CD4-positive, alpha-beta T cell (primary cell): ENCODE results near the gene VRK1. TPM values are rescaled to one million over a fixed set of nuclear protein-coding genes. Genes with fewer than 3 reads are reported as not detected.

Source experiments
- ATAC-seq: fragments of 200-7000 bp; cut with Tn5 transposase; one replicate; pipeline ENCODE4 v1.10.0; 2022; ENCODE audit warnings: mild to moderate bottlenecking; ENCODE audit not compliant: poor library complexity
- CTCF ChIA-PET: fragments of 350-600 bp; sonication (Branson Sonifier 250); formaldehyde crosslinking; loops from one replicate; lab custom pipeline; 2021; ENCODE audit warnings: antibody characterized with exemption, inconsistent platforms; lab: Charles Lee
- POLR2A ChIA-PET: fragments of 350-600 bp; sonication (Branson Sonifier 250); formaldehyde crosslinking; loops from one replicate; lab custom pipeline; 2021; ENCODE audit warnings: antibody characterized with exemption, inconsistent platforms; lab: Charles Lee
- DNase-seq, 14 experiments: peaks; one replicate each; pipeline ENCODE4 v3.0.0-alpha.2; 2013 to 2020; ENCODE audit warnings: mixed read lengths in 2 of 14
- H3K27ac ChIP-seq, 2 donors: one replicate each; pipeline versions ENCODE4 v1.5.1 to v1.7.0; 2013; ENCODE audit warnings: low read length in 2 of 2, low read depth in 1 of 2, mild to moderate bottlenecking in 1 of 2
- H3K27me3 ChIP-seq, 2 experiments: 1 replicate in 1 of 2; 2 replicates in 1 of 2; pipeline versions ENCODE4 v1.6.1 to v1.7.0; 2013; ENCODE audit warnings: low read length in 2 of 2, control low read depth in 1 of 2, mild to moderate bottlenecking in 1 of 2, moderate library complexity in 1 of 2; ENCODE audit not compliant: insufficient read depth in 2 of 2, control insufficient read depth in 1 of 2
- H3K36me3 ChIP-seq: one replicate; pipeline ENCODE4 v1.6.1; 2013; ENCODE audit warnings: low read length, control low read depth; ENCODE audit not compliant: insufficient read depth
- H3K4me1 ChIP-seq: one replicate; pipeline ENCODE4 v1.6.1; 2013; ENCODE audit warnings: low read length, control low read depth; ENCODE audit not compliant: insufficient read depth
- H3K4me3 ChIP-seq: one replicate; pipeline ENCODE4 v1.5.1; 2013; ENCODE audit warnings: mild to moderate bottlenecking, low read length, moderate library complexity
- H3K9me3 ChIP-seq, 2 experiments: 1 replicate in 1 of 2; 2 replicates in 1 of 2; pipeline versions ENCODE4 v1.6.1 to v1.7.0; 2013; ENCODE audit warnings: low read length in 2 of 2, mild to moderate bottlenecking in 2 of 2, control low read depth in 1 of 2, moderate library complexity in 1 of 2; ENCODE audit not compliant: control insufficient read depth in 1 of 2, insufficient read depth in 1 of 2
- H3K27ac Mint-ChIP-seq: one replicate; pipeline ENCODE4 v1.8.0; 2020; ENCODE audit warnings: mixed read lengths
- H3K27me3 Mint-ChIP-seq: one replicate; pipeline ENCODE4 v1.8.0; 2021; ENCODE audit warnings: mixed read lengths
- H3K36me3 Mint-ChIP-seq: one replicate; pipeline ENCODE4 v1.8.0; 2021; ENCODE audit warnings: low read depth, mixed read lengths
- H3K4me1 Mint-ChIP-seq: one replicate; pipeline ENCODE4 v1.8.0; 2021; ENCODE audit warnings: low read depth, mixed read lengths
- H3K4me3 Mint-ChIP-seq: one replicate; pipeline ENCODE4 v1.8.0; 2020; ENCODE audit warnings: mild to moderate bottlenecking, mixed read lengths
- H3K9me3 Mint-ChIP-seq: one replicate; pipeline ENCODE4 v1.8.0; 2020; ENCODE audit warnings: mixed read lengths
- CTCF ChIP-seq: fragments of 200-600 bp; IDR thresholded peaks from one replicate; pipeline ENCODE4 v1.8.0; 2022; ENCODE audit warnings: antibody characterized with exemption, mild to moderate bottlenecking
- intact Hi-C, 2 experiments: fragments of 100-400 bp; cut with DNase I in 1 of 2; cut with micrococcal nuclease in 1 of 2; formaldehyde crosslinking; loops; one replicate each; pipeline versions ENCODE4 v1.15.1 to v1.9.0; 2023 to 2025; cut with DNase I, micrococcal nuclease
- total RNA-seq, 174 experiments: library from RNA in 2 of 174; stranded (reverse) in 2 of 174; gene quantifications; one replicate each; pipeline ENCODE4 v1.2.3 and lab custom pipeline; 2021 to 2026

The VRK1 gene
- total RNA-seq, 2 experiments from 2014 or later: 36.7 to 41.0 TPM

DNA sequence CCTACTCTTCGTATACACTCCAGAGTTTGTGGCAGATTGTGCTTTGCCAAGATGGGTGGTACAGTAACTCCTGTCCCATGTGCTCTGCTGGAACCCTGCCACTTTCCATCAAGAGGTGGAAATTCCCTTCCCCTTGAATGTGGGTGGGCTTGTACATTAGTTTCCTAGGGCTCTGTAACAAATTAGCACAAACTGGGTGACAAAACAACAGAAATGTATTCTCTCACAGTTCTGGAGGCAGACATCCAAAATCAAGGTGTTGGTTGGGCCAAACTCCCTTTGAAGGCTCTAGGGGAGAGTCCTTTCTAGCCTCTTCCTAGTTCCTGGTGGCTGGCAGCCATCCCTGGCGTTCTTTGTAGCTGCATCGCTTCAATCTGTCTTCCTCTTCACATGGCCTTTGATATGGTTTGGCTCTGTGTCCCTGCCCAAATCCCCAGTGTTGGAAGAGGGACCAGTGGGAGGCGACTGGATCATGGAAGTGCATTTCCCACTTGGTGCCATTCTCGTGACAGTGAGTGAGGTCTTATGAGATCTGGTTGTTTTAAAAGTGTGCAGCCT lies 117.5 kb downstream of the VRK1 start:
- no peaks in the 10 kb centered on the region for H3K36me3 ChIP-seq
- no peak overlapping the region for H3K4me3 ChIP-seq
- peaks cover 0 to 7% of the 10 kb centered on the region in 2 experiments for H3K9me3 ChIP-seq
- H3K27me3 ChIP-seq: no peaks in the 10 kb centered on the region
- Mint-ChIP-seq H3K4me3 (no peak overlapping the region), H3K36me3 (peaks cover 6% of the 10 kb centered on the region), H3K27me3 (no peaks in the 10 kb centered on the region), H3K9me3 (peaks cover 5% of the 10 kb centered on the region), H3K27ac (no peak overlapping the region), H3K4me1 (peaks cover 13% of the 10 kb centered on the region)
- intact Hi-C loops: no loop called here
- CTCF ChIA-PET: no interaction called here
- no peak for DNase-seq
- ATAC-seq: no peak
- H3K4me1 ChIP-seq: peaks cover 12% of the 10 kb centered on the region
- no peak for TF ChIP-seq CTCF
- H3K27ac ChIP-seq: no peak overlapping the region
- POLR2A ChIA-PET: interaction anchor here (0.6 kb wide), 1 partner anchor 9 kb away, joined by 3 read pairs; no protein-coding TSS in a partner anchor

DNA sequence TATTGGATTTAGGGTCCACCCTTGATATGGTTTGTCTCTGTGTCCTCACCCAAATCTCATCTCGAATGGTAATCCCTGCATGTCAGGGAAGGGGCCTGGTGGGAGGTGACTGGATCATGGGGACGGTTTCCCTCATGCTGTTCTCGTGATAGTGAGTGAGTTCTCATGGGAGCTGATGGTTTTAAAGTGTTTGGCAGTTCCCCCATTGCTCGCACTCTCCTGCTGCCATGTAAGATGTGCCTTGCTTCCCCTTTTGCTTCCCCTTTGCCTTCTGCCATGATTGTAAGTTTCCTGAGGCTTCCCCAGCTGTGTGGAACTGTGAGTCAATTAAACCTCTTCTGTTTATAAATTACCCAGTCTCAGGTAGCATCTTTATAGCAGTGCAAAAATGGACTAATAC lies 118.3 kb downstream of the VRK1 start:
- POLR2A ChIA-PET: no interaction called here
- no peak for ATAC-seq
- H3K27me3 ChIP-seq: no peaks in the 10 kb centered on the region

GRCh38 chr14:96916751-96917150 lies 119.6 kb downstream of the VRK1 start:
- ATAC-seq: no peak
- no peak overlapping the region for H3K27ac ChIP-seq
- intact Hi-C loops: no loop called here
- H3K4me3 Mint-ChIP-seq: no peak overlapping the region
- peaks cover 1% of the 10 kb centered on the region for H3K9me3 Mint-ChIP-seq
- H3K36me3 Mint-ChIP-seq: no peaks in the 10 kb centered on the region
- peaks cover 6% of the 10 kb centered on the region for H3K4me1 ChIP-seq
- H3K27ac Mint-ChIP-seq: no peak overlapping the region
- H3K36me3 ChIP-seq: no peaks in the 10 kb centered on the region
- no peak for DNase-seq
- POLR2A ChIA-PET: no interaction called here
- peaks cover 0 to 5% of the 10 kb centered on the region in 2 experiments for H3K9me3 ChIP-seq
- no peak for TF ChIP-seq CTCF
- CTCF ChIA-PET: no interaction called here
- no peak overlapping the region for H3K4me3 ChIP-seq
- H3K27me3 ChIP-seq: no peaks in the 10 kb centered on the region
- H3K27me3 Mint-ChIP-seq: no peaks in the 10 kb centered on the region
- peaks cover 8% of the 10 kb centered on the region for H3K4me1 Mint-ChIP-seq

More for the DNA sequence above, 118.3 kb downstream of the VRK1 start:
- no peak overlapping the region for H3K4me3 ChIP-seq
- no peak overlapping the region for H3K27ac ChIP-seq
- no peaks in the 10 kb centered on the region for H3K36me3 ChIP-seq
- Mint-ChIP-seq H3K4me1 (peaks cover 13% of the 10 kb centered on the region), H3K27me3 (no peaks in the 10 kb centered on the region), H3K4me3 (no peak overlapping the region), H3K36me3 (no peaks in the 10 kb centered on the region), H3K27ac (no peak overlapping the region), H3K9me3 (no peaks in the 10 kb centered on the region)
- peaks cover 0 to 6% of the 10 kb centered on the region in 2 experiments for H3K9me3 ChIP-seq
- TF ChIP-seq CTCF: no peak
- DNase-seq: no peak
- H3K4me1 ChIP-seq: peaks cover 12% of the 10 kb centered on the region
- CTCF ChIA-PET: no interaction called here
- intact Hi-C loops: no loop called here
